Parathyroid adenoma (tissue), 2 donors: ENCODE measurements around the gene DDAH1.

Source experiments
- H2AFZ ChIP-seq: fragments of 300-600 bp; sonication (generic); one replicate; pipeline ENCODE4 v1.7.0; 2017; ENCODE audit warnings: antibody characterized with exemption, mild to moderate bottlenecking
- H3K27ac ChIP-seq: fragments of 300-600 bp; sonication (generic); one replicate; pipeline ENCODE4 v1.7.0; 2017
- H3K27me3 ChIP-seq: fragments of 300-600 bp; sonication (generic); one replicate; pipeline ENCODE4 v1.7.0; 2017; ENCODE audit warnings: low read length; ENCODE audit not compliant: control insufficient read depth, insufficient read depth
- H3K36me3 ChIP-seq: fragments of 300-600 bp; sonication (generic); one replicate; pipeline ENCODE4 v1.7.0; 2017; ENCODE audit warnings: low read length; ENCODE audit not compliant: control insufficient read depth, insufficient read depth
- H3K4me1 ChIP-seq: fragments of 300-600 bp; sonication (generic); one replicate; pipeline ENCODE4 v1.7.0; 2017; ENCODE audit warnings: control low read depth
- H3K4me2 ChIP-seq: fragments of 300-600 bp; sonication (generic); one replicate; pipeline ENCODE4 v1.7.0; 2017; ENCODE audit warnings: low read length
- H3K4me3 ChIP-seq: fragments of 300-600 bp; sonication (generic); one replicate; pipeline ENCODE4 v1.7.0; 2017; ENCODE audit warnings: low read depth, low read length
- H3K79me2 ChIP-seq: fragments of 300-600 bp; sonication (generic); one replicate; pipeline ENCODE4 v1.7.0; 2017; ENCODE audit warnings: control low read depth
- H3K9ac ChIP-seq: fragments of 300-600 bp; sonication (generic); one replicate; pipeline ENCODE4 v1.7.0; 2017; ENCODE audit warnings: mild to moderate bottlenecking
- H3K9me3 ChIP-seq: fragments of 300-600 bp; sonication (generic); one replicate; pipeline ENCODE4 v1.7.0; 2017; ENCODE audit warnings: low read length; ENCODE audit not compliant: control insufficient read depth
- TF ChIP-seq, protein P1 (sequence below): fragments of 300-600 bp; sonication (generic); IDR thresholded peaks from one replicate; pipeline ENCODE4 v1.7.0; 2017; ENCODE audit warnings: antibody characterized with exemption, mild to moderate bottlenecking
- donor health status: primary hyperparathyroidism.

Gene DDAH1

DNA sequence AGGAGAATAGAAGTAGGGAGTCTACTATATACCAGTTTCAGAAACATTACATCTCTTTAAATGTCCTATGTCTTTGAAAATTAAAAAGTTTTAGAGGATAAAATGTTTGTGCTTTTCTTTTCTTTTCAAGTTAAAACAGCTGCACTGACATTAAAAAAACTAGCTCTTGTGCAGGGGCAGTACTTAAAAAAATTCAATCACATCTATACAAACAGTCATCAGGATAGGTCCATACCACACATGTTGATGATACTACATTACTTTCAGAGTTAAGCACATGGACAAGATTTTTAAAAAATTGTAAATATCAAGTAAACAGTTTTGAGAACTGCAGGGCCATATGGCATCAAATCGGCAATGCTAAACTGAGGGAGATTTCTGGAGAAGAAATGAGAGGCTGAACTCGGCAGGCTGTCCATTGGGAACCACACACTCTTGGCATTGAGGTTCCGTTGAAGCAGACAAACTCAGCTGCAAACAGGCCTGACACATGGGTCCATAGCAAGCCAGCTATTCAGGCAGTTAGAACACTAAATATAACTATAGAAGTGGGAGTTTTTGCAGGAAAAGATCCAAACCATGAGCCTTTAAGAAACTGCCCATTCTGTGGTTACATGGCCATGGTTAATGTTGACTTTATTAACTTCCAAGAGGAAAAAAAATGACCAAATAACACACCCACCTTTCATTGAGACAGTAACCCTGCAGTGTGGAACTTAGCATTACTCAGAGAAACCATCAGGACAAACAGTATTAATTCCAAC is 104.0 kb downstream of the DDAH1 start:
- peaks cover 8% of the 10 kb centered on the region for H3K4me1 ChIP-seq
- TF ChIP-seq, protein P1, sequence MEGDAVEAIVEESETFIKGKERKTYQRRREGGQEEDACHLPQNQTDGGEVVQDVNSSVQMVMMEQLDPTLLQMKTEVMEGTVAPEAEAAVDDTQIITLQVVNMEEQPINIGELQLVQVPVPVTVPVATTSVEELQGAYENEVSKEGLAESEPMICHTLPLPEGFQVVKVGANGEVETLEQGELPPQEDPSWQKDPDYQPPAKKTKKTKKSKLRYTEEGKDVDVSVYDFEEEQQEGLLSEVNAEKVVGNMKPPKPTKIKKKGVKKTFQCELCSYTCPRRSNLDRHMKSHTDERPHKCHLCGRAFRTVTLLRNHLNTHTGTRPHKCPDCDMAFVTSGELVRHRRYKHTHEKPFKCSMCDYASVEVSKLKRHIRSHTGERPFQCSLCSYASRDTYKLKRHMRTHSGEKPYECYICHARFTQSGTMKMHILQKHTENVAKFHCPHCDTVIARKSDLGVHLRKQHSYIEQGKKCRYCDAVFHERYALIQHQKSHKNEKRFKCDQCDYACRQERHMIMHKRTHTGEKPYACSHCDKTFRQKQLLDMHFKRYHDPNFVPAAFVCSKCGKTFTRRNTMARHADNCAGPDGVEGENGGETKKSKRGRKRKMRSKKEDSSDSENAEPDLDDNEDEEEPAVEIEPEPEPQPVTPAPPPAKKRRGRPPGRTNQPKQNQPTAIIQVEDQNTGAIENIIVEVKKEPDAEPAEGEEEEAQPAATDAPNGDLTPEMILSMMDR: no peak
- H3K9me3 ChIP-seq: no peaks in the 10 kb centered on the region
- no peak overlapping the region for H3K9ac ChIP-seq
- no peak overlapping the region for H2AFZ ChIP-seq
- H3K27ac ChIP-seq: no peak overlapping the region
- H3K27me3 ChIP-seq: no peaks in the 10 kb centered on the region
- no peaks in the 10 kb centered on the region for H3K36me3 ChIP-seq
- H3K4me2 ChIP-seq: no peak overlapping the region
- H3K79me2 ChIP-seq: no peaks in the 10 kb centered on the region
- no peak overlapping the region for H3K4me3 ChIP-seq

DNA sequence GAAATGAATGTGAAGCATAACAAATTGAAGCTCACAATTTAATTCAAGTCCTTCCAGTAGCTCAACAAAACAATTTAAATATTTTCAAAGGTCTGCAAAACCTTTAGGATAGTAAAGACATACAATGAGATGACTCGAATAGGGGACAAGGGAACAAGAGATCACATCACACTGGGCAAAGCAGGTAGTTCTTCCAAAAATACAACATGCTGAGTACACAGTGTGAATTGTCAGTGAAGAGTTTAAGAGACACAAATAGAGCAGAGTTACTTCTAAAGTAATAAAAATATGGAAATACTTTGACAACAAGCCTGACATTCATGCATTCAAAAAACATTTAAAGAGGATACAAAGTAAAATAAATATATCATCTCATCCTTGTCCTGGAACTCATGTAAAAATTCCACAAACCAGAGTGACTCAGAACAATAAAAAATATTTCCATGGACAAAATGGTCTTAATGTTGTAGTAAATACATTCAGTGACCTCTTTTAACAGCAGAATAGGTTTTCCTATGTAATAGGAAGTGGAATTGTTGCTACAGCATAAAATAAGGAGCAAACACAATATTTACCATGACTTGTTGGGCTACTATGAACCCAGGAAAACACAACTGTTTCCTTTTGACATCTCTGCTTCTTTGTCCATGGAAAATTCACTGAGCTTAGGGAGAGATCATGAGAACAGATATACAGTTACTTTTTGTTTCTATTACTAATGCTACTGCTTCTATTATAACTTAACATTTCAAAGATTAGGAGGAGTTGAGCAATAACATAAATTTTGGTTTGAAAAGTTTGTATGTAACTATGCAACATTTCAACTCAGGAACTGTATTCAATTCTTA is 104.9 kb downstream of the DDAH1 start:
- Histone ChIP-seq H3K4me1 (peaks cover 8% of the 10 kb centered on the region), H3K9ac (no peak overlapping the region)

DNA sequence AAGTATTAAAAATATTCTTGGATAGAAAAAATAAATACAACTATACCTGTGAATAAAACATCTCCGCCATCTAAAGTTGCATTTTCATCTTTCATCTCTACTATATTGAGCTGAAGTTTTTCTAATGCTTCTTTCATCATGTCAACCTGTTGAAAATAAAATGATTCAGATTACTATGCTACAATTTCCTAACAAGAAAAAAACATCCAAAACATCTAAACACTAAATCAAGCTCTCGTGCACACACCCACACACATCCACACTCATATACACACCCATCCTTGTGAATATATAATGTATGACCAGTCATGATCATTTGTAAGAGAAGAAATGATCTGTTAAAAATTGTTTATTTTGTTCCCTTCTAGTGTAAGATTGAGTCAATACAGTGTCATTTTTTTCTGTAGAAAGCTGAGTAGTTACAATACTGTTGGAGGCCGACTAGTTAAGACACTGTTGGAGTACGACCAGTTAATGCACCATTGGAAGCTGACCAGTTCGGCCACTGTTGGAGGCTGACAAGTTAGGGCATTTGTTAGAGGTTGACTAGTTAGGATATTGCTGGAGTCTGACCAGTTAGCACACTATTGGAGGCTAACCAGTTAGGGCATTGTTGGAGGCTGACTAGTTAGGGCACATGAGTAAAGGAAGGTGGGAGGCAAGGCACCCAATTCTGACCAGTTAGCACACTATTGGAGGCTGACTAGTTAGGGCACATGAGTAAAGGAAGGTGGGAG is 106.1 kb downstream of the DDAH1 start:
- peaks cover 6% of the 10 kb centered on the region for H3K4me1 ChIP-seq
- no peaks in the 10 kb centered on the region for H3K36me3 ChIP-seq
- H3K27me3 ChIP-seq: no peaks in the 10 kb centered on the region
- H3K9ac ChIP-seq: no peak overlapping the region
- H3K9me3 ChIP-seq: no peaks in the 10 kb centered on the region
- no peak overlapping the region for H3K27ac ChIP-seq
- no peak overlapping the region for H2AFZ ChIP-seq
- no peak overlapping the region for H3K4me3 ChIP-seq
- TF ChIP-seq, protein P1: no peak
- H3K4me2 ChIP-seq: no peak overlapping the region
- H3K79me2 ChIP-seq: no peaks in the 10 kb centered on the region

More for the DNA sequence above, 104.9 kb downstream of the DDAH1 start:
- no peaks in the 10 kb centered on the region for H3K79me2 ChIP-seq
- TF ChIP-seq, protein P1: no peak
- H3K27me3 ChIP-seq: no peaks in the 10 kb centered on the region
- no peak overlapping the region for H3K4me3 ChIP-seq
- no peak overlapping the region for H3K27ac ChIP-seq
- no peak overlapping the region for H2AFZ ChIP-seq
- no peaks in the 10 kb centered on the region for H3K36me3 ChIP-seq
- H3K9me3 ChIP-seq: no peaks in the 10 kb centered on the region
- no peak overlapping the region for H3K4me2 ChIP-seq

DNA sequence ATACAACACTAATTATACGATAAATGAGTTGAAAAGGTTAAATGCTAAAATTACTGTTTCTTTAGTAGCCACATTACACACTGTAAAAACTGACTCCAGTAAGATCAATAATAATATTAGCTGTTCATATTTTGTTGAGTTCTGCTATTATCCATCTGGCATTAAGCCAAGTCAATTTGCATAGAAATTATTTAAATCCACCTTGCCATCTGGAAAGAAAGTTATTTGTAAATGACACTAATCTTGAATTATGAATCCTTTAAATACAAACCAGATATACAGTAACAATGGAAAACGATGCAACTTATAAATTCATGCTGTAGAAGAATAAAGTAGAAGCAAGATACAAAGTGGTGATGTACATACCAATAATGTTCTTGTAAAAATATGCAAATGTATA is 107.1 kb downstream of the DDAH1 start:
- Histone ChIP-seq H3K36me3 (no peaks in the 10 kb centered on the region), H3K9me3 (no peaks in the 10 kb centered on the region), H3K27ac (no peak overlapping the region), H2AFZ (no peak overlapping the region), H3K4me2 (no peak overlapping the region), H3K79me2 (no peaks in the 10 kb centered on the region), H3K4me1 (peaks cover 6% of the 10 kb centered on the region), H3K4me3 (no peak overlapping the region), H3K9ac (no peak overlapping the region), H3K27me3 (no peaks in the 10 kb centered on the region)
- TF ChIP-seq, protein P1: no peak
